H1 (cell line): ENCODE data around the gene ZNF212. TPM values are rescaled to one million over a fixed set of nuclear protein-coding genes. Genes with fewer than 3 reads are reported as not detected.

Experiments used
- CTCF ChIA-PET: fragments of 300-600 bp; sonication (Branson Sonifier 250); formaldehyde crosslinking; loops from one replicate; lab custom pipeline; 2021; ENCODE audit not compliant: partially characterized antibody; lab: Charles Lee
- POLR2A ChIA-PET: fragments of 300-600 bp; sonication (Branson Sonifier 250); formaldehyde crosslinking; loops from one replicate; lab custom pipeline; 2021; ENCODE audit warnings: inconsistent platforms; ENCODE audit not compliant: partially characterized antibody; lab: Charles Lee
- DNase-seq, 2 experiments: peaks; one replicate each; pipeline versions ENCODE4 v3.0.0 to v3.0.0-alpha.2; 2010 to 2022; ENCODE audit warnings: low spot score in 2 of 2, low read depth in 1 of 2, mixed read lengths in 1 of 2
- FAIRE-seq: peaks from 2 replicates; lab custom pipeline; 2011; peaks lifted over from hg19 to GRCh38; lab: Jason Lieb, UNC
- H2AFZ ChIP-seq: 2 replicates; pipeline ENCODE4 v1.8.1; 2012; ENCODE audit warnings: low read length, inconsistent platforms
- H2AK5ac ChIP-seq: 2 replicates; pipeline ENCODE4 v1.6.1; 2013; ENCODE audit warnings: low read depth, low read length
- H2BK120ac ChIP-seq: replicated peaks from 2 replicates; pipeline ENCODE3; 2013; ENCODE audit warnings: low read depth, low read length, inconsistent platforms
- H2BK12ac ChIP-seq: 2 replicates; pipeline ENCODE4 v1.6.1; 2013; ENCODE audit warnings: low read depth, low read length
- H2BK15ac ChIP-seq: 2 replicates; pipeline ENCODE4 v1.6.1; 2013; ENCODE audit warnings: low read length
- H2BK20ac ChIP-seq: 2 replicates; pipeline ENCODE4 v1.6.1; 2013; ENCODE audit warnings: low read length
- H2BK5ac ChIP-seq: 2 replicates; pipeline ENCODE4 v1.6.1; 2013; ENCODE audit warnings: low read depth, low read length
- H3K14ac ChIP-seq: 2 replicates; pipeline ENCODE4 v1.6.1; 2013; ENCODE audit warnings: inconsistent platforms; ENCODE audit not compliant: insufficient read length
- H3K18ac ChIP-seq: 2 replicates; pipeline ENCODE4 v1.6.1; 2013; ENCODE audit warnings: low read length; ENCODE audit errors: extremely low read depth
- H3K23ac ChIP-seq: 2 replicates; pipeline ENCODE4 v1.6.1; 2013; ENCODE audit warnings: inconsistent platforms; ENCODE audit not compliant: insufficient read length
- H3K23me2 ChIP-seq: 2 replicates; pipeline ENCODE4 v1.6.1; 2013; ENCODE audit warnings: low read depth, low read length
- H3K27ac ChIP-seq: 2 replicates; pipeline ENCODE4 v1.6.1; 2011; ENCODE audit warnings: low read depth, low read length, inconsistent platforms
- H3K27me3 ChIP-seq, 4 experiments: replicated peaks in 1 of 4; 1 replicate in 1 of 4; 2 replicates in 3 of 4; pipeline versions ENCODE4 v1.6.1 to v1.8.1; 2011 to 2013; ENCODE audit warnings: low read length in 3 of 4, mild to moderate bottlenecking in 3 of 4, inconsistent platforms in 2 of 4, mixed read lengths in 2 of 4, moderate library complexity in 1 of 4; ENCODE audit not compliant: control insufficient read depth in 3 of 4, insufficient read depth in 3 of 4; ENCODE audit errors: extremely low read depth in 1 of 4
- H3K36me3 ChIP-seq, 4 experiments: 2 replicates each; pipeline versions ENCODE4 v1.6.1 to v1.8.1; 2011 to 2013; ENCODE audit warnings: mild to moderate bottlenecking in 4 of 4, low read length in 3 of 4, moderate library complexity in 2 of 4, control low read depth in 1 of 4, inconsistent platforms in 1 of 4; ENCODE audit not compliant: insufficient read depth in 4 of 4, control insufficient read depth in 2 of 4
- H3K4ac ChIP-seq: replicated peaks from 2 replicates; pipeline ENCODE3; 2013; ENCODE audit warnings: low read length, low read depth, mixed read lengths, inconsistent platforms; ENCODE audit not compliant: insufficient read length
- H3K4me1 ChIP-seq, 4 experiments: replicated peaks in 1 of 4; 1 replicate in 1 of 4; 2 replicates in 3 of 4; pipeline versions ENCODE4 v1.6.1 to v1.8.1; 2011 to 2013; ENCODE audit warnings: low read length in 3 of 4, inconsistent platforms in 2 of 4, mixed read lengths in 1 of 4; ENCODE audit not compliant: insufficient read depth in 4 of 4, control insufficient read depth in 3 of 4
- H3K4me2 ChIP-seq, 2 experiments: 2 replicates each; pipeline versions ENCODE4 v1.6.1 to v1.8.1; 2011 to 2013; ENCODE audit warnings: low read depth in 2 of 2, low read length in 2 of 2, control low read depth in 1 of 2, inconsistent platforms in 1 of 2, mild to moderate bottlenecking in 1 of 2; ENCODE audit not compliant: insufficient read depth in 1 of 2
- H3K4me3 ChIP-seq, 4 experiments: fragments of 200-600, 300-600 bp in 1 of 4; sonication (generic), shearing (Covaris generic), sonication (Bioruptor Twin) in 1 of 4; 2 replicates each; pipeline versions ENCODE4 v1.5.1 to v1.8.1; 2011 to 2016; ENCODE audit warnings: low read length in 4 of 4, low read depth in 3 of 4, control low read depth in 2 of 4, inconsistent platforms in 2 of 4, mild to moderate bottlenecking in 2 of 4, mixed read lengths in 1 of 4, moderate library complexity in 1 of 4; ENCODE audit not compliant: insufficient read depth in 2 of 4; ENCODE audit errors: extremely low read depth in 1 of 4
- H3K56ac ChIP-seq: replicated peaks from 2 replicates; pipeline ENCODE3; 2013; ENCODE audit warnings: low read depth, mild to moderate bottlenecking, mixed read lengths, low read length, inconsistent platforms; ENCODE audit not compliant: insufficient read length
- H3K79me1 ChIP-seq: 2 replicates; pipeline ENCODE4 v1.6.1; 2013; ENCODE audit warnings: low read depth, low read length, control low read depth
- H3K79me2 ChIP-seq, 2 experiments: 2 replicates each; pipeline versions ENCODE4 v1.6.1 to v1.8.1; 2012 to 2013; ENCODE audit warnings: low read length in 2 of 2, mild to moderate bottlenecking in 2 of 2, inconsistent platforms in 1 of 2; ENCODE audit not compliant: insufficient read depth in 2 of 2, control insufficient read depth in 1 of 2
- H3K9ac ChIP-seq, 4 experiments: replicated peaks in 1 of 4; 1 replicate in 1 of 4; 2 replicates in 3 of 4; pipeline versions ENCODE4 v1.6.1 to v1.8.1; 2011 to 2013; ENCODE audit warnings: low read depth in 3 of 4, low read length in 3 of 4, control low read depth in 2 of 4, mild to moderate bottlenecking in 2 of 4, moderate library complexity in 2 of 4, inconsistent platforms in 1 of 4; ENCODE audit errors: extremely low read depth in 1 of 4
- H3K9me3 ChIP-seq, 2 experiments: 2 replicates each; pipeline versions ENCODE4 v1.6.1 to v1.8.1; 2012 to 2013; ENCODE audit warnings: mild to moderate bottlenecking in 2 of 2, moderate library complexity in 2 of 2, control low read depth in 1 of 2, inconsistent platforms in 1 of 2, low read depth in 1 of 2, low read length in 1 of 2, mixed read lengths in 1 of 2; ENCODE audit not compliant: insufficient read depth in 2 of 2
- H4K20me1 ChIP-seq, 2 experiments: replicated peaks in 1 of 2; 2 replicates each; pipeline versions ENCODE3 to v1.8.1; 2011 to 2013; ENCODE audit warnings: inconsistent platforms in 2 of 2, low read length in 2 of 2, mild to moderate bottlenecking in 1 of 2; ENCODE audit not compliant: insufficient read depth in 2 of 2, control insufficient read depth in 1 of 2
- H4K5ac ChIP-seq: 2 replicates; pipeline ENCODE4 v1.6.1; 2013; ENCODE audit warnings: low read length, low read depth, mixed read lengths, inconsistent platforms; ENCODE audit not compliant: insufficient read length
- H4K8ac ChIP-seq: 2 replicates; pipeline ENCODE4 v1.8.0; 2013; ENCODE audit warnings: mild to moderate bottlenecking, moderate library complexity, low read length, inconsistent platforms; ENCODE audit not compliant: insufficient read depth; ENCODE audit errors: extremely low read depth
- H4K91ac ChIP-seq: replicated peaks from 2 replicates; pipeline ENCODE3; 2013; ENCODE audit warnings: low read length, mixed read lengths, inconsistent platforms; ENCODE audit not compliant: insufficient read length
- BRCA1 ChIP-seq: IDR thresholded peaks from 2 replicates; pipeline ENCODE4 v1.6.1; 2012; ENCODE audit warnings: low read depth, low read length, improper control_type of control experiment
- CTCF ChIP-seq, 3 experiments: IDR thresholded peaks; 1 replicate in 2 of 3; 2 replicates in 1 of 3; pipeline versions ENCODE4 v1.5.1 to v1.6.1; 2011; ENCODE audit warnings: low read length in 3 of 3, mild to moderate bottlenecking in 3 of 3, inconsistent platforms in 2 of 3, low read depth in 1 of 3, moderate library complexity in 1 of 3; ENCODE audit not compliant: insufficient read depth in 1 of 3; ENCODE audit errors: control extremely low read depth in 1 of 3
- E2F6 ChIP-seq: IDR thresholded peaks from 2 replicates; pipeline ENCODE4 v1.6.1; 2012; ENCODE audit warnings: inconsistent platforms
- KDM4A ChIP-seq: IDR thresholded peaks from one replicate; pipeline ENCODE4 v1.7.1; 2012; ENCODE audit warnings: low read depth, mild to moderate bottlenecking, moderate library complexity, low read length, inconsistent platforms; ENCODE audit not compliant: severe bottlenecking
- NANOG ChIP-seq: IDR thresholded peaks from 2 replicates; pipeline ENCODE4 v1.6.1; 2011; ENCODE audit warnings: low read length, low read depth, mild to moderate bottlenecking, inconsistent platforms; ENCODE audit not compliant: insufficient read depth, poor library complexity, severe bottlenecking
- RAD21 ChIP-seq, 2 experiments: IDR thresholded peaks in 1 of 2; conservative IDR thresholded peaks in 1 of 2; 2 replicates each; pipeline ENCODE4 v1.6.1; 2011; ENCODE audit warnings: low read depth in 2 of 2, low read length in 2 of 2, improper control_type of control experiment in 1 of 2, inconsistent platforms in 1 of 2, mild to moderate bottlenecking in 1 of 2, moderate library complexity in 1 of 2
- SP4 ChIP-seq: IDR thresholded peaks from 2 replicates; pipeline ENCODE4 v1.6.1; 2012; ENCODE audit warnings: low read length, inconsistent platforms
- WGBS, 2 experiments: shearing (Covaris generic) in 1 of 2; methylation state at CpG; one replicate each; pipeline versions ENCODE4 v1.1.6 to v1.1.7; 2013 to 2015; ENCODE audit warnings: low lambda C conversion rate in 2 of 2, mixed read lengths in 2 of 2, inconsistent platforms in 1 of 2, low coverage in 1 of 2, missing lambda C conversion rate in 1 of 2; ENCODE audit not compliant: insufficient replicate concordance in 2 of 2, insufficient coverage in 1 of 2, insufficient read length in 1 of 2; ENCODE audit errors: extremely low coverage in 1 of 2, missing lambda C conversion rate in 1 of 2; 5-methylcytosine and 5-hydroxymethylcytosine counted together
- polyA plus RNA-seq, 7 experiments: library from polyadenylated mRNA; depleted of rRNA in 3 of 7; stranded (reverse) in 5 of 7; unstranded in 2 of 7; fragments of >200 nt in 5 of 7; fragments of 200-250 nt in 2 of 7; gene quantifications; 1 replicate in 5 of 7; 2 replicates in 1 of 7; 4 replicates in 1 of 7; pipeline versions ENCODE4 v1.2.1 to v1.2.3, GENCODE V29; 2011 to 2013; ENCODE audit warnings: missing spikeins in 2 of 7, mixed read lengths in 2 of 7
- total RNA-seq: library from RNA; stranded (reverse); fragmentation: NEBNext Ultra II Directional; extraction: Animal tissue kit (Norgen Biotek cat#: 25700); gene quantifications from 2 replicates; pipeline ENCODE4 v1.2.1, GENCODE V29; 2021

Gene ZNF212
- total and polyA plus RNA-seq, 2 of the 8 experiments (the other 6 are each of a cell fraction or from before 2014, with no cell fraction given): 6.7 to 19.3 TPM

- Histone ChIP-seq H2BK15ac (no peak overlapping the region), H3K4me3 (no peak overlapping the region), H3K27me3 (no peaks in the 10 kb centered on the region), H3K4me1 (peaks cover 0 to 9% (median 2%) of the 10 kb centered on the region in 4 experiments; a peak in 4 of 7 replicates), H3K23ac (no peak overlapping the region), H3K9ac (no peak overlapping the region), H2BK12ac (no peak overlapping the region), H3K27ac (0 out of 2 replicates have a peak overlapping the region, but pooled peaks have one; percentile 31), H4K91ac (no peak overlapping the region), H3K4me2 (0 out of 4 replicates have a peak overlapping the region, but pooled peaks of 1 of the 2 experiments have one; percentile 11), H3K14ac (no peak overlapping the region), H3K56ac (no peak overlapping the region), H2AFZ (no peak overlapping the region), H3K9me3 (no peaks in the 10 kb centered on the region), H3K36me3 (peaks cover 43 to 82% (median 63%) of the 10 kb centered on the region in 4 experiments), H2BK20ac (no peak overlapping the region), H4K20me1 (peaks cover 2 to 3% of the 10 kb centered on the region in 2 experiments), H4K5ac (no peak overlapping the region), H2BK120ac (no peak overlapping the region), H4K8ac (no peak overlapping the region), H3K18ac (no peak overlapping the region), H2AK5ac (no peak overlapping the region), H3K79me1 (peaks cover 3% of the 10 kb centered on the region), H3K23me2 (no peaks in the 10 kb centered on the region), H2BK5ac (peak overlapping the region; percentile 48; the same call in 1 of the 2 replicates), H3K4ac (no peak overlapping the region), H3K79me2 (no peaks in the 10 kb centered on the region; a peak in 1 of 4 replicates)
- DNase-seq (peak; percentile 51 to 86), FAIRE-seq (peak; percentile 86)
- WGBS, 2 experiments: 60% methylated on average over 7 of the region's 7 CpGs; no CpG with 5 or more reads in 1 of the 2 experiments
- POLR2A ChIA-PET: interaction anchor here (0.8 to 1.1 kb wide), 2 partner anchors 9 to 15 kb away, joined by 3 to 6 read pairs; partner anchors contain the start of gene ZNF282
- CTCF ChIA-PET: interaction anchor here (0.5 to 1.9 kb wide), 12 partner anchors 9 to 202 kb away, joined by 3 to 9 read pairs (median 3); partner anchors contain the start of gene ZNF282
- TF ChIP-seq E2F6 (no peak), KDM4A (no peak), NANOG (peak; percentile 20), BRCA1 (no peak), RAD21 (IDR thresholded peaks at IDR 0.05 in 1 of 2, conservative IDR thresholded peaks at IDR 0.05 in 1 of 2; ENCODE audit: low read depth in 2 of 2, low read length in 2 of 2) (peak; percentile 27 to 51; a peak in 3 of 4 replicates), CTCF (IDR thresholded peaks at IDR 0.05; ENCODE audit: control extremely low read depth in 1 of 3, insufficient read depth in 1 of 3, low read depth in 1 of 3, low read length in 3 of 3) (peak; percentile 58 to 84 (median 71)), SP4 (no peak)
Measured at GRCh38 chr7:149209518-149210269, 29.8 kb upstream of the ZNF212 start.
